ENCODE results near the gene CFAP53.

CFAP53 gene

DNA sequence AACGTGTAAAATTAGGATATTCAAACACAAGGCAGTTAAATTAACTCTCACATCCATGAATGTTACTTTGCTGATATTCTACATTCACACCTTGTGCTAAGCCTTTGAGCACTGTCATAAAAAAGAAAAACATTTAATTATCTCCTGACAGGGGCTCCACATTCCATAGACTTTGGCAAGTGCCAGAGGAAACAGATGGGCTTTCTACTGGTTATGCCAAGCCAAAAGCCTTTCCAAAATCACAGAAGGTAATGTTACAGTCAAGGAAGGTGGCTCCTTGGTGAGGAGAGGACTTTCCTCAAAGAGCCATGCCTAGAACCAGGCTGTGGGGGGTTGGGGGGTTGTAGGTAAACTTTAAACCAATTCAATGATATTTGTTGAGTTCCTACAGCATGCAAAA lies 83.8 kb downstream of the CFAP53 start (continued):
- TF ChIP-seq TSHZ2 (CRISPR knock-in tag; IDR thresholded peaks at IDR 0.05): no peak
- no peak for TF ChIP-seq ZC3H10 (CRISPR knock-in tag; IDR thresholded peaks at IDR 0.05)
- no peak for TF ChIP-seq ESRRG (CRISPR knock-in tag; IDR thresholded peaks at IDR 0.05)
- no peak for TF ChIP-seq CSDC2 (CRISPR knock-in tag; IDR thresholded peaks at IDR 0.05)
- no peak for TF ChIP-seq RARB (CRISPR knock-in tag; IDR thresholded peaks at IDR 0.05)
- TF ChIP-seq PATZ1 (CRISPR knock-in tag; IDR thresholded peaks at IDR 0.05; ENCODE audit: borderline replicate concordance): no peak
- TF ChIP-seq ZFP30 (CRISPR knock-in tag; IDR thresholded peaks at IDR 0.05): no peak
- TF ChIP-seq BACH2 (CRISPR knock-in tag; IDR thresholded peaks at IDR 0.05; ENCODE audit: borderline replicate concordance): no peak
- no peak for TF ChIP-seq ARNTL (CRISPR knock-in tag; IDR thresholded peaks at IDR 0.05; ENCODE audit: borderline replicate concordance, low read depth)
- TF ChIP-seq, protein P1, sequence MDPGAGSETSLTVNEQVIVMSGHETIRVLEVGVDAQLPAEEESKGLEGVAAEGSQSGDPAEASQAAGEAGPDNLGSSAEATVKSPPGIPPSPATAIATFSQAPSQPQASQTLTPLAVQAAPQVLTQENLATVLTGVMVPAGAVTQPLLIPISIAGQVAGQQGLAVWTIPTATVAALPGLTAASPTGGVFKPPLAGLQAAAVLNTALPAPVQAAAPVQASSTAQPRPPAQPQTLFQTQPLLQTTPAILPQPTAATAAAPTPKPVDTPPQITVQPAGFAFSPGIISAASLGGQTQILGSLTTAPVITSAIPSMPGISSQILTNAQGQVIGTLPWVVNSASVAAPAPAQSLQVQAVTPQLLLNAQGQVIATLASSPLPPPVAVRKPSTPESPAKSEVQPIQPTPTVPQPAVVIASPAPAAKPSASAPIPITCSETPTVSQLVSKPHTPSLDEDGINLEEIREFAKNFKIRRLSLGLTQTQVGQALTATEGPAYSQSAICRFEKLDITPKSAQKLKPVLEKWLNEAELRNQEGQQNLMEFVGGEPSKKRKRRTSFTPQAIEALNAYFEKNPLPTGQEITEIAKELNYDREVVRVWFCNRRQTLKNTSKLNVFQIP (CRISPR knock-in tag; IDR thresholded peaks at IDR 0.05; ENCODE audit: borderline replicate concordance, low read depth): no peak

DNA sequence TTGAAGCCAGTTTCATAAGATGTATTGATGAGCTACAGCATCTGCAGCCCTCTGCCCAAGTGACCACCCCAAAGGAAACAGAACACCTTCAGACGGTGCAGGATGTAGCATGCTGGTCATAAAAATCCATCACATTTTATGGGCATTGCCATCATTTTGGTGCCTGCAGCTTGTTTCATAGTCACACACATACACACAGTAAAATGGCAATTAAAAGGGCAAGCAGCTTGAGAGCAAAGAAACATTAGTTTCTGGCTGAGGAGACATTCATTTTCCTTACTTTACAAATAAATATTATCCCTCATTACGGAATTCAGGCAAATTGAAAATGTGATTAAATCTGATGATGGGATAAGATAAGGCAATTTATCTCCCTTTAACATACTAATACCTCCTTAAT lies 84.7 kb downstream of the CFAP53 start:
- ATAC-seq: no peak

More for the DNA sequence above, 84.7 kb downstream of the CFAP53 start:
- TF ChIP-seq ZFP30 (CRISPR knock-in tag; IDR thresholded peaks at IDR 0.05): no peak
- no peak for TF ChIP-seq ZC3H10 (CRISPR knock-in tag; IDR thresholded peaks at IDR 0.05)
- TF ChIP-seq ISL1 (CRISPR knock-in tag; IDR thresholded peaks at IDR 0.05): no peak
- no peak for TF ChIP-seq BACH2 (CRISPR knock-in tag; IDR thresholded peaks at IDR 0.05; ENCODE audit: borderline replicate concordance)
- TF ChIP-seq ZNF8 (CRISPR knock-in tag; IDR thresholded peaks at IDR 0.05): no peak
- TF ChIP-seq TOX (CRISPR knock-in tag; IDR thresholded peaks at IDR 0.05; ENCODE audit: borderline replicate concordance): no peak
- no peak for TF ChIP-seq CSDC2 (CRISPR knock-in tag; IDR thresholded peaks at IDR 0.05)
- no peak for TF ChIP-seq ZNF70 (CRISPR knock-in tag; IDR thresholded peaks at IDR 0.05)
- no peak for TF ChIP-seq SNAI2 (CRISPR knock-in tag; IDR thresholded peaks at IDR 0.05)
- no peak for TF ChIP-seq TSHZ2 (CRISPR knock-in tag; IDR thresholded peaks at IDR 0.05)
- TF ChIP-seq, protein P1 (CRISPR knock-in tag; IDR thresholded peaks at IDR 0.05; ENCODE audit: borderline replicate concordance, low read depth): no peak
- no peak for TF ChIP-seq ZFP3 (CRISPR knock-in tag; IDR thresholded peaks at IDR 0.05)
- no peak for TF ChIP-seq ZNF565 (CRISPR knock-in tag; conservative IDR thresholded peaks at IDR 0.05; ENCODE audit: low read depth)
- no peak for TF ChIP-seq PATZ1 (CRISPR knock-in tag; IDR thresholded peaks at IDR 0.05; ENCODE audit: borderline replicate concordance)

Data from SK-N-SH treated with all-trans-retinoic acid at 6 μM for 48 hours (cell line).